Ascending aorta (tissue), 2 donors: Measurements from ENCODE around the gene KRT40. TPM values are rescaled to one million over a fixed set of nuclear protein-coding genes. Genes with fewer than 3 reads are reported as not detected.

Source experiments
- DNase-seq, 2 donors: peaks; one replicate each; pipeline ENCODE4 v3.0.0-alpha.2; 2019; ENCODE audit warnings: low spot score in 2 of 2
- H3K27ac ChIP-seq, 2 donors: fragments of 200-600 bp; sonication (generic); one replicate each; pipeline ENCODE4 v1.5.1; 2016 to 2017; ENCODE audit warnings: mild to moderate bottlenecking in 1 of 2
- H3K27me3 ChIP-seq: fragments of 200-600 bp; sonication (generic); one replicate; pipeline ENCODE4 v1.5.1; 2017
- H3K36me3 ChIP-seq, 2 donors: fragments of 200-600 bp; sonication (generic); one replicate each; pipeline ENCODE4 v1.5.1; 2016
- H3K4me1 ChIP-seq, 2 donors: fragments of 200-600 bp; sonication (generic); one replicate each; pipeline ENCODE4 v1.5.1; 2016 to 2017; ENCODE audit warnings: mild to moderate bottlenecking in 1 of 2
- H3K4me3 ChIP-seq, 2 donors: fragments of 200-600 bp; sonication (generic); one replicate each; pipeline ENCODE4 v1.5.1; 2016 to 2017; ENCODE audit warnings: mild to moderate bottlenecking in 1 of 2
- H3K9me3 ChIP-seq, 2 donors: fragments of 200-600 bp; sonication (generic); one replicate each; pipeline ENCODE4 v1.5.1; 2016
- intact Hi-C: fragments of 100-400 bp; cut with DNase I; formaldehyde crosslinking; loops from one replicate; pipeline ENCODE4 v1.15.1; 2023
- total RNA-seq: library from RNA; depleted of rRNA; stranded (reverse); fragments of >200 nt; gene quantifications from one replicate; pipeline ENCODE4 v1.1.0, GENCODE V29; 2016
- TF ChIP-seq, protein P1 (sequence below), 3 experiments: fragments of 200-600 bp in 2 of 3; fragments of 450-650 bp in 1 of 3; sonication (generic) in 2 of 3; IDR thresholded peaks; one replicate each; pipeline ENCODE4 v1.5.1; 2016 to 2019; ENCODE audit warnings: antibody characterized with exemption in 3 of 3, mild to moderate bottlenecking in 1 of 3, moderate library complexity in 1 of 3

Gene KRT40
- total RNA-seq, 1 donor from 2014 or later: not detected

DNA sequence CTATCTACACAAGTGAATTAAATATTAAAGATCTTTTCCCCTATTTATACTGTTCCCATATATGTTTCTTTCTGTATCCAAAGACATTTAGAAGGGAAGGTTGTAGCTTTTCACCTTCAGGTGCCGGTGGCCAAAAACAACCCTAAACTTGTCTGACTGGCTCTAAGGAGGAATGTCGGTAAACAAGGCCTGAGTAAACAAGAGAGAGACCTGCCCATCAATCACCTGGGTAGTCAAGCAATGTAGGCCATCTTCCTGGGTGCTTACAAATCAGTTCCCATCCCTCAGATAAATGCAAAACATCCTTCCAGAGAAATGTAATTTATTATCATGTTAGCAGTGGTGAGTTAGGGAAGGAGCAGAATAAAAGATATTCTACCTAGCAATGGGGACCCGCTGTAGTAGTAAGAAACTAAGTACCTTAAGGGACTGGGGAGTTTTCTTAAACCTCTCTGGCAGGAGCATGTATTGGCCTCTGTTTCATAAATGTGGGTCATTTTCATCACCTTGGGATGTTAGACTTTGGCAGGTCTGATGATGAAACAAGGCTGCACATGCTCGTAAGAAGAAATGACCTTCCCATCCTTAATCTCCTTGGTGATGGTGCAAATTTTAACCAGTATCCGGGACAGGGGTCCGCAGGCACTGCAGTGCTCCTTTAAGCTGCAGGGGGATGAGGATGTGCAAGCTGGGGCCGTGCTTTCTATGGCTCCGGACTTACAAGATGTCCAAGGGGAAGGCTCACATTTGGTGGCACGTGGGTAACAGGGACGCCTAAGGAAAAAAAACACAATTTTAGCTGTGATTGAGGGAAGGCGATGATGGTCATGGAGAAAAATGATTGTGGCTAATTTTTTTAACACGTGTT, 25.8 kb downstream of the KRT40 start:
- Histone ChIP-seq H3K4me1 (no peaks in the 10 kb centered on the region), H3K9me3 (no peaks in the 10 kb centered on the region), H3K36me3 (no peaks in the 10 kb centered on the region), H3K27me3 (no peaks in the 10 kb centered on the region), H3K4me3 (no peak overlapping the region), H3K27ac (no peak overlapping the region)
- no peak for DNase-seq
- intact Hi-C loops: no loop called here
- TF ChIP-seq, protein P1, sequence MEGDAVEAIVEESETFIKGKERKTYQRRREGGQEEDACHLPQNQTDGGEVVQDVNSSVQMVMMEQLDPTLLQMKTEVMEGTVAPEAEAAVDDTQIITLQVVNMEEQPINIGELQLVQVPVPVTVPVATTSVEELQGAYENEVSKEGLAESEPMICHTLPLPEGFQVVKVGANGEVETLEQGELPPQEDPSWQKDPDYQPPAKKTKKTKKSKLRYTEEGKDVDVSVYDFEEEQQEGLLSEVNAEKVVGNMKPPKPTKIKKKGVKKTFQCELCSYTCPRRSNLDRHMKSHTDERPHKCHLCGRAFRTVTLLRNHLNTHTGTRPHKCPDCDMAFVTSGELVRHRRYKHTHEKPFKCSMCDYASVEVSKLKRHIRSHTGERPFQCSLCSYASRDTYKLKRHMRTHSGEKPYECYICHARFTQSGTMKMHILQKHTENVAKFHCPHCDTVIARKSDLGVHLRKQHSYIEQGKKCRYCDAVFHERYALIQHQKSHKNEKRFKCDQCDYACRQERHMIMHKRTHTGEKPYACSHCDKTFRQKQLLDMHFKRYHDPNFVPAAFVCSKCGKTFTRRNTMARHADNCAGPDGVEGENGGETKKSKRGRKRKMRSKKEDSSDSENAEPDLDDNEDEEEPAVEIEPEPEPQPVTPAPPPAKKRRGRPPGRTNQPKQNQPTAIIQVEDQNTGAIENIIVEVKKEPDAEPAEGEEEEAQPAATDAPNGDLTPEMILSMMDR (IDR thresholded peaks at IDR 0.05): no peak

DNA sequence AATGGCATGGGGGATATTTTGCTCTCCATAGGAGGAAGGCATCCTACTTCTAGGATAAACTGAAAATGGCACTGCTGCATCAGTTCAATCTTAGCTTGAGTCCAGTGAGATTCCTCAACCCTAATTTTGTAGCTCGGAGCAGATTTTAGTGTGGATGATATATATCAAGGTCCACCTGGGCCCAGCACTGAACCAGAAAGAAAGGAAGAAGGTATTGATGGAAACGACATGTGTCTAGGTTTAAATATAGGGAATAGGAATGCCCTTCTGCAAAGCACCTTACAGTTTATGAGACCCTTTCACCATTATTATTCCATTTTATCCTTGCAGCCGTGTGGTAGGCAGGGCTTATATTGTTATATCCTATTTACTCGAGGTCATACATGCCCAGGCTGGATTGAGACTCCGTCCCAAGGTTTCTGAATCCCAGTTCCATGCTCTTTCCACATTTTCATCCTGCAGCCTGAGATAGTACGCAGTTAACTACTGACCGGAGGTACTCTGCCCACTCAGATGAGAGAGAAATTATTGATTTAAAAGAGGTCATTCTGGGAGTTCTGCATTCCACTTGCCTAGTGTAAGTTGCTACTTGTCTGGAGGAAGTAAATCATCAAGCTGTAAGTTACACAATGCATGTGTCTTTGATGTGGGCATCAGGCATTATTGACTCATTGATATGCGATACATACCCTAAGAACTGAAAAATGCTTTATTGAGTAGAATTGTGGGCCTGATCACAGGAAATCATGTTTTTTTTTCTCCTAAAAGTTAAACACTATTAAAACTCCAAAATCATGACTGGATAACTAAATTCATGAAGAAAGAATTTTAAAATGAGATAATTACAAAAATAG, 27.5 kb downstream of the KRT40 start:
- DNase-seq: no peak
- Histone ChIP-seq H3K27me3 (no peaks in the 10 kb centered on the region), H3K4me3 (no peak overlapping the region), H3K36me3 (no peaks in the 10 kb centered on the region), H3K27ac (no peak overlapping the region), H3K4me1 (no peaks in the 10 kb centered on the region), H3K9me3 (no peaks in the 10 kb centered on the region)
- intact Hi-C loops: no loop called here
- TF ChIP-seq, protein P1 (IDR thresholded peaks at IDR 0.05): no peak

DNA sequence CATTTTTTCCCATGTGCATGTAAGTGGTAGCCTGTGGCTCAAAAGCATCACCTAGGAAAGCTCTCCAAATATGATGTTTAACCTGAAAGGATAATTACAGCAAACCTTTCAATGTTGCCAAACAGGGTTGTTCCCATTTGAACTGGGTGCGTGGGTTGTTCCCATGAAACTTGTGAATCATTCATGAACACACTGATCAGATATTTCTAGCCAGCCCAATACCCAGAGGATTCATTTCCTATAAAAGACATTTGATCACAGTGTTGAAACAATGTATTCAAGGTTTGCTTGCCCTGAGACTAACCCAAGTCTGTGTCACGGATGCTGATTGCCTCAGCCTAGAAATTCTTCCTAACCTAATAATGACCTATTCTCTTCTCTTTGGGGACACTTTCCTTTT, 30.2 kb downstream of the KRT40 start:
- Histone ChIP-seq H3K4me3 (no peak overlapping the region), H3K27ac (no peak overlapping the region), H3K9me3 (no peaks in the 10 kb centered on the region), H3K4me1 (no peaks in the 10 kb centered on the region), H3K36me3 (no peaks in the 10 kb centered on the region), H3K27me3 (no peaks in the 10 kb centered on the region)
- TF ChIP-seq, protein P1 (IDR thresholded peaks at IDR 0.05): no peak
- no peak for DNase-seq
- intact Hi-C loops: no loop called here

DNA sequence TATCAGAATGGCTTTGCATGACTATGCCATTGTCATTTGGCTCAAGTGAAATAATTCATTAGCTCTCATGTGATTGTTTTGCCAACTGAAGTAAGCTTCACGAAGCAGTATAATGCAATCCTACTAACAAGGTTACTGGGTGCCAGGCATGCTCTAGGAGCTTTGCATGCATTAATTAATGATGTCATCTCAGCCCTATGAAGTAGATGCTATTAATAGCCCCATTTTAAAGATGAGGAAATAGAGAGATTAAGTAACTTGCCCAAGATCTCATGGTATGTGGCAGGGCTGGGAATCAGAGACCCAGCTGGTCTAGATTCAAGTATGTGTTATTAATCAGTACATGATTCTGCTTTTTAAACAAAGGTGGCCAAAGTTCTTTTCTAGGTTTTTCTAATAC, 31.5 kb downstream of the KRT40 start:
- H3K4me3 ChIP-seq: no peak overlapping the region
- no peak overlapping the region for H3K27ac ChIP-seq
- no peaks in the 10 kb centered on the region for H3K4me1 ChIP-seq
- intact Hi-C loops: no loop called here
- no peaks in the 10 kb centered on the region for H3K27me3 ChIP-seq
- TF ChIP-seq, protein P1 (IDR thresholded peaks at IDR 0.05): no peak
- H3K36me3 ChIP-seq: no peaks in the 10 kb centered on the region
- H3K9me3 ChIP-seq: no peaks in the 10 kb centered on the region
- DNase-seq: no peak

DNA sequence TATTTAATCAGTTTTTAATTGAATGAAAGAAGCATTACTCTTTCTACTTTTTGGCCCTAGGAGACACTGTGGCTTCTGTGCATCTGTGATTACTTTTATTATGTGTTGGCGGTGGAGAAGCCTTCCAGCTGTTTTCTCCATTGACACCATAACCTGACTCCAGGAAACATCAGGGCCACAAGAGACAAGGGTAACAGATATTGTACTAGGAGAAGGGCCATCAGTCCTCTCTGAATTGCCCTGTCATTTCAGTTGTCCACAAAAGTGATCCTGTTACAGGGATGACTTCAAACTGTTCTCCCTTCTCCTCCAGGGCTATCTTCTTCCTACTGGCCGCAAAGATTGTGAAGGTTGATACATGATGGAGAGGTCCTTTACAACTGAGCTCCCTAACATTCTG, 32.0 kb downstream of the KRT40 start:
- intact Hi-C loops: no loop called here
- no peaks in the 10 kb centered on the region for H3K9me3 ChIP-seq
- TF ChIP-seq, protein P1 (IDR thresholded peaks at IDR 0.05): no peak

More for the DNA sequence above, 32.0 kb downstream of the KRT40 start:
- Histone ChIP-seq H3K27ac (no peak overlapping the region), H3K36me3 (no peaks in the 10 kb centered on the region), H3K4me3 (no peak overlapping the region), H3K4me1 (no peaks in the 10 kb centered on the region), H3K27me3 (no peaks in the 10 kb centered on the region)
- no peak for DNase-seq
